ENCODE data around the gene UTP14C.

Gene UTP14C

DNA sequence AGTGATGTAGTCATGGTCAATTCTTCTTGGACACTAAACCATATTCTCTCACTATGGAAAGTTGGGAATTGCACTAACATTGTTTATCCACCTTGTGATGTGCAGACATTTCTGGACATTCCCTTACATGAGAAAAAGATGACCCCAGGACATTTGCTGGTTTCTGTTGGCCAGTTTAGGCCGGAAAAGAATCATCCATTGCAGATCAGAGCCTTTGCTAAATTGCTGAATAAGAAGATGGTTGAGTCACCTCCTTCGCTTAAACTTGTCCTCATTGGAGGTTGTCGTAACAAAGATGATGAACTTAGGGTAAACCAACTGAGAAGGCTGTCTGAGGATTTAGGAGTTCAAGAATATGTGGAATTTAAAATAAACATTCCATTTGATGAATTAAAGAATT is at the start of gene UTP14C:
TSS of gene UTP14C (plus strand) at position 211 of the 400 bp plus-strand sequence. CDS start 4,114 bp downstream, outside the sequence.
- no peak for DNase-seq (ENCODE audit: low read depth)
- no peak for TF ChIP-seq CTCF (IDR thresholded peaks at IDR 0.05; ENCODE audit: control insufficient read depth, insufficient read depth, low read depth, low read length, missing control alignments)
- no peak within 1 kb of the TSS for H3K4me3 ChIP-seq (ENCODE audit: control insufficient read depth, low read depth, low read length)

DNA sequence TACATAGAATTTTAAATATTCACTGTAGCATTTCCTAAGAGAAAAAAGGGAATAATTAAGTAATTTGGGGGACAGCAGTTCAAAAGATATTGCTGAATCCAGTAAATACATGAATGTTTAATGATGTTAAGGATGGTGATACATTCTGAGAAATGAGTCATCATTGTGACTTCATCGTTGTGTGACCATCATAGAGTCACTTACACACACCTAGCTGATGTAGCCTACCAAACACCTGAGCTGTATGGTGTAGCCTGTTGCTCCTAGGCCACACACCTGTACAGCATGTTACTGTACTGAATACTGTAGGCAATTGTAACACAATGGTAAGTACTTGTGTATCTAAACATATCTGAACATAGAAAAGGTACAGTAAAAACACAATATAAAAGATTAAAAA is 48.1 kb upstream of the UTP14C start:
- H3K4me3 ChIP-seq (ENCODE audit: control insufficient read depth, low read depth, low read length), result no peak overlapping the region
- no peak for TF ChIP-seq CTCF (IDR thresholded peaks at IDR 0.05; ENCODE audit: control insufficient read depth, insufficient read depth, low read depth, low read length, missing control alignments)
- DNase-seq (ENCODE audit: low read depth), result no peak

GRCh38 chr13:51976890-51977289 is 47.6 kb upstream of the UTP14C start:
- H3K4me3 ChIP-seq (ENCODE audit: control insufficient read depth, low read depth, low read length), result no peak overlapping the region
- DNase-seq (ENCODE audit: low read depth), result no peak
- no peak for TF ChIP-seq CTCF (IDR thresholded peaks at IDR 0.05; ENCODE audit: control insufficient read depth, insufficient read depth, low read depth, low read length, missing control alignments)

DNA sequence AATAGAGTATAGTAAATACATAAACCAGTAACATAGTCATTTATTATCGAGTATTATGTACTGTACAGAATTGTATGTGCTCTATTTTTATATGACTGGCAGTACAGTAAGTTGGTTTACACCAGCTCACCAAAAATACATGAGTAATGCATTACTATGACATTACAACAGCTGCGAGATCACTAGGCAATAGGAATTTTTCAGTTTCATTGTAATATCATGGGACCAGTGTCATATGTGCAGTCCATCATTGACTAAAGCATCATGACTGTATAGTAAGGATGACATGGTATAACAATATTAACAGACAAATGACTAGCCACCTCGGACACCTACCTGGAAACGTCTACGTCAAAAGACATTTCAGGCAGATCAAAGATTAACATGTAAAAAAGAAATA is 46.9 kb upstream of the UTP14C start:
- DNase-seq (ENCODE audit: low read depth), result no peak
- no peak overlapping the region for H3K4me3 ChIP-seq (ENCODE audit: control insufficient read depth, low read depth, low read length)
- no peak for TF ChIP-seq CTCF (IDR thresholded peaks at IDR 0.05; ENCODE audit: control insufficient read depth, insufficient read depth, low read depth, low read length, missing control alignments)

GRCh38 chr13:51978796-51979556 is 45.5 kb upstream of the UTP14C start:
- no peak for DNase-seq (ENCODE audit: low read depth)
- TF ChIP-seq CTCF (IDR thresholded peaks at IDR 0.05; ENCODE audit: control insufficient read depth, insufficient read depth, low read depth, low read length, missing control alignments), result no peak
- no peak overlapping the region for H3K4me3 ChIP-seq (ENCODE audit: control insufficient read depth, low read depth, low read length)

DNA sequence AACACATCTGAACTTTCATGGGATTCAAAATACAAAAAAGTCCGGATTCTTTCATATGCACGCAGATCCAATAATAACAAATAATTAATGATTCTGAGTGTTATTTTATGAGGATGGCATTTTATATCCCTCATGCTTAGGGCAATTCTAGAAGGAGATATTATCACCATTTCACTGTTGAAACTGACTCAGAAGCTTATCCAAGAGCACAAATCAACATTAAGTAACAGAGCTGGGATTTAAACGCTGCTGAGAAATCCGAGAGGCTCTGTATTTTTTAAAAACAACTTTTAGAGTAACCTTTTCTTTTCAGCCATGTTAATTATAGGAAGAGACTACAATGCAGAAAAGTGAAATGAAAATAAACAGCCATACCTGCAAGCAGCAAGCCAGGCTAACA is 43.6 kb upstream of the UTP14C start:
- no peak overlapping the region for H3K4me3 ChIP-seq (ENCODE audit: control insufficient read depth, low read depth, low read length)
- DNase-seq (ENCODE audit: low read depth), result no peak
- no peak for TF ChIP-seq CTCF (IDR thresholded peaks at IDR 0.05; ENCODE audit: control insufficient read depth, insufficient read depth, low read depth, low read length, missing control alignments)
